Measurements from ENCODE around the gene TRPC5OS. TPM values are rescaled to one million over a fixed set of nuclear protein-coding genes. Genes with fewer than 3 reads are reported as not detected.

TRPC5OS gene
- total and polyA plus RNA-seq, 2 experiments from 2014 or later: 0.67 TPM; not detected in 1

DNA sequence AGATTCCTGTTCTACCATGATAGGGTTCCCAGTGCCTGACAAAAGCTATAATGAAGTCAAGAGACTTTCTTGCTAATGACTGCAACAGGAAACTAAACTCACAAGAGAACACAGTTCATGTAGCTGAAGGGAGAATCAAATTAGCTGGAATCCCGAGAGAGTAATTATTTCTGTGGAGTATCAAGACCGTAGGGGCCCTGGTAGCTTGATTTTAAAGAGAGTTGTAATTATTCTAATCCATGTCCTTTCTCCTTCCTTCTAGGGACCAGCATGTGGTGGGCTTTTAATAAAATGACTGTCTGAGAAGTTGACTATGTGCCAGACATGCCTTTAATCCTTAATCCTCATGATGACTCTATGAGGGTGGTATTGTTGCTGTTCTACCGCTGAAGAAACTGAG, 1.7 kb upstream of the TRPC5OS start:
- no peak for DNase-seq (ENCODE audit: low spot score)
- Histone ChIP-seq H3K27me3 (no peaks in the 10 kb centered on the region), H2AFZ (no peak overlapping the region), H3K9me3 (ENCODE audit: low read depth) (no peaks in the 10 kb centered on the region), H3K4me3 (no peak overlapping the region), H3K4me1 (ENCODE audit: insufficient read depth) (no peaks in the 10 kb centered on the region), H3K9me2 (replicated peaks; ENCODE audit: insufficient read depth) (no peaks in the 10 kb centered on the region), H3K36me3 (replicated peaks; ENCODE audit: insufficient read depth, low read depth) (no peaks in the 10 kb centered on the region), H3K27ac (no peak overlapping the region), H3K79me2 (no peaks in the 10 kb centered on the region), H4K20me1 (ENCODE audit: insufficient read depth, poor library complexity, severe bottlenecking) (no peaks in the 10 kb centered on the region), H3K4me2 (no peak overlapping the region)
- WGBS (ENCODE audit: low lambda C conversion rate, missing lambda C conversion rate): 66% methylated on average over 3 of the region's 3 CpGs
- TF ChIP-seq CTCF (IDR thresholded peaks at IDR 0.05; ENCODE audit: poor library complexity): no peak
- no peak for TF ChIP-seq EZH2 (IDR thresholded peaks at IDR 0.05; ENCODE audit: borderline replicate concordance)
- TF ChIP-seq EZH2phosphoT487 (IDR thresholded peaks at IDR 0.05; ENCODE audit: low read depth, severe bottlenecking, unreplicated experiment): no peak

- no peak for TF ChIP-seq CTCF (IDR thresholded peaks at IDR 0.05; ENCODE audit: poor library complexity)
- TF ChIP-seq EZH2 (IDR thresholded peaks at IDR 0.05; ENCODE audit: borderline replicate concordance): no peak
- TF ChIP-seq EZH2phosphoT487 (IDR thresholded peaks at IDR 0.05; ENCODE audit: low read depth, severe bottlenecking, unreplicated experiment): no peak
- H3K9me3 ChIP-seq (ENCODE audit: low read depth): no peaks in the 10 kb centered on the region
- H3K4me1 ChIP-seq (ENCODE audit: insufficient read depth): no peaks in the 10 kb centered on the region
- H3K79me2 ChIP-seq: no peaks in the 10 kb centered on the region
- H3K9me2 ChIP-seq (replicated peaks; ENCODE audit: insufficient read depth): no peaks in the 10 kb centered on the region
- no peak overlapping the region for H3K27ac ChIP-seq
- H4K20me1 ChIP-seq (ENCODE audit: insufficient read depth, poor library complexity, severe bottlenecking): no peaks in the 10 kb centered on the region
- H3K4me2 ChIP-seq: no peak overlapping the region
- H2AFZ ChIP-seq: no peak overlapping the region
- no peaks in the 10 kb centered on the region for H3K36me3 ChIP-seq (replicated peaks; ENCODE audit: insufficient read depth, low read depth)
- H3K4me3 ChIP-seq: no peak overlapping the region
- WGBS (ENCODE audit: low lambda C conversion rate, missing lambda C conversion rate): 82% methylated on average over 3 of the region's 3 CpGs
- H3K27me3 ChIP-seq: no peaks in the 10 kb centered on the region
- no peak for DNase-seq (ENCODE audit: low spot score)
Measured at GRCh38 chrX:111876646-111877045, 665 bp downstream of the TRPC5OS start.

DNA sequence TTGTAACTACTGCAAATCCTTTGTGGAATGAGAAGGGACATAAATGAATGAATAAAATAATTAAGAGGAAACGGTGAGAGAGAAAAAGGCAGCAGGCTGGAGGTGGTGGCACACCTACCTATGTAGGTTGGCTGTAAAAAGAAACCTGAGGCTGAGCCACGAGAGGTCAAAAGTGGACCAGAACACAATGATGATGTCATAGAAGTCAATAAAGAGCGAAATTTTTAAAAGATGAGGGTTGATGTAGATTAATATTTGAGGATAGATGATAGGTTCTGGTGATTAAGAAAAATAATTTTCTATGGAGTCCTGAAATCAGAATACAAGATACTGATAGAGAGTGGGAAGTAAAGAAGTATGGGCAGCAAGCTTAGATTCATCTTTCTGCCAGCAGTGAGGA, 1.7 kb downstream of the TRPC5OS start:
- Histone ChIP-seq H3K27me3 (no peaks in the 10 kb centered on the region), H3K4me3 (no peak overlapping the region), H3K27ac (no peak overlapping the region), H2AFZ (no peak overlapping the region), H3K4me2 (no peak overlapping the region), H3K9me2 (replicated peaks; ENCODE audit: insufficient read depth) (no peaks in the 10 kb centered on the region), H3K79me2 (no peaks in the 10 kb centered on the region), H3K36me3 (replicated peaks; ENCODE audit: insufficient read depth, low read depth) (no peaks in the 10 kb centered on the region), H4K20me1 (ENCODE audit: insufficient read depth, poor library complexity, severe bottlenecking) (no peaks in the 10 kb centered on the region), H3K4me1 (ENCODE audit: insufficient read depth) (no peaks in the 10 kb centered on the region), H3K9me3 (ENCODE audit: low read depth) (no peaks in the 10 kb centered on the region)
- DNase-seq (ENCODE audit: low spot score): no peak
- no peak for TF ChIP-seq EZH2 (IDR thresholded peaks at IDR 0.05; ENCODE audit: borderline replicate concordance)
- TF ChIP-seq EZH2phosphoT487 (IDR thresholded peaks at IDR 0.05; ENCODE audit: low read depth, severe bottlenecking, unreplicated experiment): no peak
- no peak for TF ChIP-seq CTCF (IDR thresholded peaks at IDR 0.05; ENCODE audit: poor library complexity)
- WGBS (ENCODE audit: low lambda C conversion rate, missing lambda C conversion rate): 85% methylated on average over 3 of the region's 3 CpGs

GRCh38 chrX:111880735-111881134, 4.8 kb downstream of the TRPC5OS start:
- no peak for TF ChIP-seq EZH2 (IDR thresholded peaks at IDR 0.05; ENCODE audit: borderline replicate concordance)
- no peak for TF ChIP-seq CTCF (IDR thresholded peaks at IDR 0.05; ENCODE audit: poor library complexity)
- TF ChIP-seq EZH2phosphoT487 (IDR thresholded peaks at IDR 0.05; ENCODE audit: low read depth, severe bottlenecking, unreplicated experiment): no peak
- Histone ChIP-seq H4K20me1 (ENCODE audit: insufficient read depth, poor library complexity, severe bottlenecking) (no peaks in the 10 kb centered on the region), H3K4me3 (no peak overlapping the region), H3K4me1 (ENCODE audit: insufficient read depth) (no peaks in the 10 kb centered on the region), H3K27me3 (no peaks in the 10 kb centered on the region), H2AFZ (no peak overlapping the region), H3K27ac (no peak overlapping the region), H3K4me2 (no peak overlapping the region), H3K79me2 (no peaks in the 10 kb centered on the region), H3K36me3 (replicated peaks; ENCODE audit: insufficient read depth, low read depth) (no peaks in the 10 kb centered on the region), H3K9me3 (ENCODE audit: low read depth) (no peaks in the 10 kb centered on the region), H3K9me2 (replicated peaks; ENCODE audit: insufficient read depth) (no peaks in the 10 kb centered on the region)
- DNase-seq (ENCODE audit: low spot score): no peak
- 79% methylated on average over 1 of the region's 1 CpG for WGBS (ENCODE audit: low lambda C conversion rate, missing lambda C conversion rate)

All from hepatocyte (in vitro differentiated cells).